GM18520 (cell line): Measurements from ENCODE around the gene MYL7.
"Not testable (repeated sequence)": the region's sequence is repeated elsewhere in the genome, so short reads cannot be mapped to it uniquely, and the experiment has no call there.

Experiments
- ATAC-seq: cut with Tn5 transposase; IDR thresholded peaks from one replicate; pipeline ENCODE4 v1.9.1; 2021; ENCODE audit not compliant: unreplicated experiment

Gene MYL7

GRCh38 chr7:44172352-44172751 lies 31.2 kb upstream of the MYL7 start:
- no peak for ATAC-seq

GRCh38 chr7:44171901-44172300 lies 30.8 kb upstream of the MYL7 start:
- ATAC-seq: not testable (repeated sequence)

GRCh38 chr7:44167920-44168319 lies 26.8 kb upstream of the MYL7 start:
- ATAC-seq: no peak

- ATAC-seq: no peak
Observed at GRCh38 chr7:44163591-44163990, 22.5 kb upstream of the MYL7 start.

GRCh38 chr7:44162785-44163395 lies 21.8 kb upstream of the MYL7 start:
- no peak for ATAC-seq

- ATAC-seq: no peak
Observed at GRCh38 chr7:44162179-44162578, 21.0 kb upstream of the MYL7 start.

GRCh38 chr7:44161371-44161770 lies 20.2 kb upstream of the MYL7 start:
- no peak for ATAC-seq

- no peak for ATAC-seq
Observed at GRCh38 chr7:44159824-44160630, 18.9 kb upstream of the MYL7 start.

GRCh38 chr7:44158873-44159631 lies 17.9 kb upstream of the MYL7 start:
- ATAC-seq: no peak

- no peak for ATAC-seq
Observed at GRCh38 chr7:44158096-44158872, 17.2 kb upstream of the MYL7 start.

- ATAC-seq: no peak
Observed at GRCh38 chr7:44157116-44158080, 16.3 kb upstream of the MYL7 start.

GRCh38 chr7:44156453-44157010 lies 15.4 kb upstream of the MYL7 start:
- ATAC-seq: no peak

- ATAC-seq: no peak
Observed at GRCh38 chr7:44155191-44156185, 14.4 kb upstream of the MYL7 start.

GRCh38 chr7:44154703-44155102 lies 13.6 kb upstream of the MYL7 start:
- ATAC-seq: no peak

GRCh38 chr7:44153948-44154335 lies 12.8 kb upstream of the MYL7 start:
- no peak for ATAC-seq

GRCh38 chr7:44152971-44153947 lies 12.1 kb upstream of the MYL7 start:
- ATAC-seq: no peak

GRCh38 chr7:44151956-44152355 lies 10.8 kb upstream of the MYL7 start:
- ATAC-seq: no peak
